Uterus (tissue), 2 donors: ENCODE data around the gene LDLR.

Source experiments
- POLR2A ChIP-seq, 2 donors: fragments of 450-650 bp; IDR thresholded peaks; one replicate each; pipeline ENCODE4 v1.6.1; 2016; ENCODE audit warnings: antibody characterized with exemption in 2 of 2, mild to moderate bottlenecking in 1 of 2, moderate library complexity in 1 of 2
- TF ChIP-seq, protein P1 (sequence below), 4 experiments: fragments of 200-600 bp in 2 of 4; fragments of 450-650 bp in 2 of 4; sonication (generic) in 2 of 4; IDR thresholded peaks; one replicate each; pipeline ENCODE4 v1.5.1; 2016 to 2019; ENCODE audit warnings: antibody characterized with exemption in 4 of 4, mild to moderate bottlenecking in 2 of 4, moderate library complexity in 1 of 4

- TF ChIP-seq POLR2A (IDR thresholded peaks at IDR 0.05), result no peak
- TF ChIP-seq, protein P1, sequence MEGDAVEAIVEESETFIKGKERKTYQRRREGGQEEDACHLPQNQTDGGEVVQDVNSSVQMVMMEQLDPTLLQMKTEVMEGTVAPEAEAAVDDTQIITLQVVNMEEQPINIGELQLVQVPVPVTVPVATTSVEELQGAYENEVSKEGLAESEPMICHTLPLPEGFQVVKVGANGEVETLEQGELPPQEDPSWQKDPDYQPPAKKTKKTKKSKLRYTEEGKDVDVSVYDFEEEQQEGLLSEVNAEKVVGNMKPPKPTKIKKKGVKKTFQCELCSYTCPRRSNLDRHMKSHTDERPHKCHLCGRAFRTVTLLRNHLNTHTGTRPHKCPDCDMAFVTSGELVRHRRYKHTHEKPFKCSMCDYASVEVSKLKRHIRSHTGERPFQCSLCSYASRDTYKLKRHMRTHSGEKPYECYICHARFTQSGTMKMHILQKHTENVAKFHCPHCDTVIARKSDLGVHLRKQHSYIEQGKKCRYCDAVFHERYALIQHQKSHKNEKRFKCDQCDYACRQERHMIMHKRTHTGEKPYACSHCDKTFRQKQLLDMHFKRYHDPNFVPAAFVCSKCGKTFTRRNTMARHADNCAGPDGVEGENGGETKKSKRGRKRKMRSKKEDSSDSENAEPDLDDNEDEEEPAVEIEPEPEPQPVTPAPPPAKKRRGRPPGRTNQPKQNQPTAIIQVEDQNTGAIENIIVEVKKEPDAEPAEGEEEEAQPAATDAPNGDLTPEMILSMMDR (IDR thresholded peaks at IDR 0.05), result no peak
Measured at GRCh38 chr19:11106477-11106876, 17.2 kb downstream of the LDLR start.
